SK-N-SH treated with all-trans-retinoic acid at 6 μM for 48 hours (cell line): ENCODE results near the gene STPG2.

ENCODE experiments used
- CREB5 ChIP-seq: fragments of 250-450 bp; sonication (Bioruptor Pico); IDR thresholded peaks from 2 replicates; pipeline ENCODE4 v1.5.1; 2020; ENCODE audit warnings: low read depth, mild to moderate bottlenecking, moderate library complexity
- PPARA ChIP-seq: fragments of 250-450 bp; sonication (Bioruptor Pico); IDR thresholded peaks from 2 replicates; pipeline ENCODE4 v1.5.0; 2020; ENCODE audit warnings: mild to moderate bottlenecking, borderline replicate concordance

GRCh38 chr4:98030059-98030458 is 113.2 kb downstream of the STPG2 start:
- TF ChIP-seq PPARA (CRISPR knock-in tag) (no peak), CREB5 (no peak)
